Measurements from ENCODE around the gene DMTF1.
"Not testable (repeated sequence)": the region's sequence is repeated elsewhere in the genome, so short reads cannot be mapped to it uniquely, and the experiment has no call there.

The DMTF1 gene

GRCh38 chr7:87225696-87226095 lies 73.4 kb downstream of the DMTF1 start:
- no peak for DNase-seq (ENCODE audit: low read depth)

GRCh38 chr7:87226495-87226894 lies 74.2 kb downstream of the DMTF1 start:
- DNase-seq (ENCODE audit: low read depth) = no peak

DNA sequence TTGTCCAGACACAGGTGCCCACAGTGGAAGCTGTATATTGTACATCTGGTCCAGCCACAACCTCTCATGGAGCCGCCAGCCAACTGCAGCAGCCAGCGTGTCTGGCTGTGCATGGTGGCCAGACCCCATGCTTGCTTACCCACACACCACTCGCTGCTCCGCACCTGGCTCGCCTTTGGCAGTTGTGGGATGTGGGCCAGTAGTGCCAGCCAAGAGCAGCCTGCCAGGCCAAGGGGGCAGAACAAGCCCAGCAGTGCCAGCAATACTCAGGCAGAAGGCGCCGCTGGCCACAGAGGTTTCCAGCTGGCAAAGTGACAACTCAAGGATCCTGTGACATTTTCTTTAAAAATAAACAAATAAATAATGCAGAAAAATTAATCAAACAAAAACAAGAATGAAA lies 79.0 kb downstream of the DMTF1 start:
- no peak for DNase-seq (ENCODE audit: low read depth)

DNA sequence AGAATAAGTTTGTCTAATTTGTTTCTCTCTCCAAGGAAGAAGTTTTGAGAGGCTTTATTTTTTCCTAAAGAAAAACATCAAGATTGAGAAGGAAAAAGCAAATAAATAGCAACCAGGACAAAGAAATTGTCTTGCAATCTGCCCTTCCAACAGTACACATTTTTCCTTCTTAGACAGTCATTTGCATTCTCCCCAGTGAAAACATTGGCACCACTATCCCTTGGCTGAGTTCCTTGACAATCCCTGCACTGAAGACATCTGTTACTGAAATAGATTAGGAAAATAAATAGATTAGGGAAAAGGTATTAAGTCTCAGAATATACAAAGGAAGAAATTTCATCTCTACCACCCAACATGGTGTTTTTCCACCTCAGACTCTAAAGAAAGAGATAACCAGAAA lies 79.5 kb downstream of the DMTF1 start:
- no peak for DNase-seq (ENCODE audit: low read depth)

- no peak for DNase-seq (ENCODE audit: low read depth)
Measured at GRCh38 chr7:87234949-87235348, 82.7 kb downstream of the DMTF1 start.

DNA sequence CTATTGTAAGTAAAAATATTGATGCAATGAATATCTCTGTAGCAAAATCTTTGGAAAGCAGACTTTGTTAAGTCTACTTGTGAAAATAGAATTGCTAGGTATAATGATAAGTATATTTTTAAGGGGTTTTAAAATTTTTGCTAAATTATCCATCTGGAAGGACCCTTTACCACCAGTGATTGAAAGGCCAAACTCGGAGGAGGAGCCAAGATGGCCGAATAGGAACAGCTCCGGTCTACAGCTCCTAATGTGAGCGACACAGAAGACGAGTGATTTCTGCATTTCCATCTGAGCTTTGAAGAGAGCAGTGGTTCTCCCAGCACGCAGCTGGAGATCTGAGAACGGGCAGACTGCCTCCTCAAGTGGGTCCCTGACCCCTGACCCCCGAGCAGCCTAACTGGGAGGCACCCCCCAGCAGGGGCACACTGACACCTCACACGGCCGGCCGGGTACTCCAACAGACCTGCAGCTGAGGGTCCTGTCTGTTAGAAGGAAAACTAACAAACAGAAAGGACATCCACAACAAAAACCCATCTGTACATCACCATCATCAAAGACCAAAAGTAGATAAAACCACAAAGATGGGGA lies 86.3 kb downstream of the DMTF1 start:
- DNase-seq (ENCODE audit: low read depth) = not testable (repeated sequence)

- DNase-seq (ENCODE audit: low read depth) = not testable (repeated sequence)
Measured at GRCh38 chr7:87245671-87246070, 93.4 kb downstream of the DMTF1 start.
